Stomach (tissue), 9 donors: ENCODE measurements around the gene LRMDA. TPM values are rescaled to one million over a fixed set of nuclear protein-coding genes. Genes with fewer than 3 reads are reported as not detected.

Source experiments
- DNase-seq, 2 donors: peaks; one replicate each; pipeline versions ENCODE4 v3.0.0 to v3.0.0-alpha.2; 2013 to 2019
- H3K27ac ChIP-seq, 5 donors: fragments of 200-600 bp in 4 of 5; sonication (generic) in 4 of 5; one replicate each; pipeline ENCODE4 v1.5.1; 2013 to 2019; ENCODE audit warnings: mild to moderate bottlenecking in 1 of 5, moderate library complexity in 1 of 5
- H3K27me3 ChIP-seq, 3 donors: fragments of 200-600 bp; sonication (generic); one replicate each; pipeline ENCODE4 v1.5.1; 2017 to 2019; ENCODE audit warnings: mixed run types in 1 of 3
- H3K36me3 ChIP-seq, 4 donors: fragments of 200-600 bp; sonication (generic); 1 replicate in 3 of 4; 2 replicates in 1 of 4; pipeline ENCODE4 v1.5.1; 2016 to 2019
- H3K4me1 ChIP-seq, 4 donors: fragments of 200-600 bp; sonication (generic); one replicate each; pipeline ENCODE4 v1.5.1; 2016 to 2019
- H3K4me3 ChIP-seq, 4 donors: fragments of 200-600 bp; sonication (generic) in 3 of 4; one replicate each; pipeline ENCODE4 v1.5.1; 2016 to 2019; ENCODE audit warnings: mild to moderate bottlenecking in 1 of 4
- H3K9me3 ChIP-seq, 4 donors: fragments of 200-600 bp; sonication (generic); one replicate each; pipeline ENCODE4 v1.5.1; 2016 to 2019
- EP300 ChIP-seq: sonication (generic); formaldehyde crosslinking; IDR thresholded peaks from one replicate; pipeline ENCODE4 v1.6.1; 2017; ENCODE audit warnings: antibody characterized with exemption
- POLR2A ChIP-seq, 4 donors: fragments of 450-650 bp; IDR thresholded peaks; one replicate each; pipeline ENCODE4 v1.6.1; 2016; ENCODE audit warnings: antibody characterized with exemption in 4 of 4, control low read depth in 2 of 4, mild to moderate bottlenecking in 1 of 4, moderate library complexity in 1 of 4
- POLR2AphosphoS5 ChIP-seq, 3 donors: sonication (generic); formaldehyde crosslinking; IDR thresholded peaks; one replicate each; pipeline ENCODE4 v1.6.1; 2016; ENCODE audit warnings: antibody characterized with exemption in 3 of 3
- WGBS, 5 donors: extraction: QIAGEN DNeasy Blood & Tissue Kit in 3 of 5; methylation state at CpG; one replicate each; pipeline versions ENCODE4 v1.1.5 to v1.1.7; 2013 to 2018; 5-methylcytosine and 5-hydroxymethylcytosine counted together
- intact Hi-C: fragments of 100-400 bp; cut with DNase I; formaldehyde crosslinking; loops from one replicate; pipeline ENCODE4 v1.15.1; 2023; ENCODE audit warnings: low total_unique reads
- polyA plus RNA-seq, 3 donors: library from polyadenylated mRNA; stranded (reverse); fragments of 200-250 nt; gene quantifications; one replicate each; pipeline ENCODE4 v1.2.3, GENCODE V29; 2013
- total RNA-seq, 5 donors: library from RNA; depleted of rRNA; stranded (reverse); fragments of >200 nt; gene quantifications; one replicate each; pipeline versions ENCODE4 v1.1.0 to v1.2.3, GENCODE V29; 2014 to 2016
- TF ChIP-seq, protein P1 (sequence below), 7 experiments: fragments of 450-650 bp in 4 of 7; fragments of 200-600 bp in 3 of 7; sonication (generic) in 3 of 7; IDR thresholded peaks; one replicate each; pipeline ENCODE4 v1.5.1; 2016 to 2019; ENCODE audit warnings: antibody characterized with exemption in 7 of 7, control low read depth in 2 of 7, mild to moderate bottlenecking in 1 of 7
- donor health status: healthy with polysubstance abuse.
- donor health status: Bipolar disorder and iron deficiency.
- donor health status: healthy.

Gene LRMDA
- total and polyA plus RNA-seq, 8 donors: 1.3 to 30.2 (median 13.6) TPM; not detected in 1

DNA sequence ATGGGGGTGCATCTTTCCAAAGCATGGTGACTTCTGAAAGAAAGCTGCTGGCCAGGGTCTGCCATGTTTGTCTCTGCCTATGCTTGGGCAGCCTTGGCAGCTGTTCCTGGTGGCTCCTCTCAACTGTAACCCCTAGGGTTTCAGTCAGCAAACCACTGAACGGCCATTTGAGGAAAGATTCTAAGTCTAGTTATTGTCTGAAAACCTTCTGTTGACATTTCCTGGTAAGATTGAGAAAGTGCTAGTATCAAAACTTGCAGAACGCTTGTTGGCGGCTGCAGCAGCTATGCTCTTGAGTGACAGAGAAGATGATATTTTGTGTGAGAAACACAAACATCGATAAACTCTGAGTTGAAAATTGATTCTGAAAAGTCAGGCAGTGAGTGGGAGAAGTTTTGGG lies 523.1 kb downstream of the LRMDA start:
- TF ChIP-seq, protein P1, sequence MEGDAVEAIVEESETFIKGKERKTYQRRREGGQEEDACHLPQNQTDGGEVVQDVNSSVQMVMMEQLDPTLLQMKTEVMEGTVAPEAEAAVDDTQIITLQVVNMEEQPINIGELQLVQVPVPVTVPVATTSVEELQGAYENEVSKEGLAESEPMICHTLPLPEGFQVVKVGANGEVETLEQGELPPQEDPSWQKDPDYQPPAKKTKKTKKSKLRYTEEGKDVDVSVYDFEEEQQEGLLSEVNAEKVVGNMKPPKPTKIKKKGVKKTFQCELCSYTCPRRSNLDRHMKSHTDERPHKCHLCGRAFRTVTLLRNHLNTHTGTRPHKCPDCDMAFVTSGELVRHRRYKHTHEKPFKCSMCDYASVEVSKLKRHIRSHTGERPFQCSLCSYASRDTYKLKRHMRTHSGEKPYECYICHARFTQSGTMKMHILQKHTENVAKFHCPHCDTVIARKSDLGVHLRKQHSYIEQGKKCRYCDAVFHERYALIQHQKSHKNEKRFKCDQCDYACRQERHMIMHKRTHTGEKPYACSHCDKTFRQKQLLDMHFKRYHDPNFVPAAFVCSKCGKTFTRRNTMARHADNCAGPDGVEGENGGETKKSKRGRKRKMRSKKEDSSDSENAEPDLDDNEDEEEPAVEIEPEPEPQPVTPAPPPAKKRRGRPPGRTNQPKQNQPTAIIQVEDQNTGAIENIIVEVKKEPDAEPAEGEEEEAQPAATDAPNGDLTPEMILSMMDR (IDR thresholded peaks at IDR 0.05): no peak
- TF ChIP-seq EP300 (no peak), POLR2AphosphoS5 (IDR thresholded peaks at IDR 0.05) (no peak), POLR2A (IDR thresholded peaks at IDR 0.05) (no peak)
- intact Hi-C loops: no loop called here
- no peaks in the 10 kb centered on the region for H3K36me3 ChIP-seq
- H3K4me3 ChIP-seq: no peak overlapping the region
- H3K9me3 ChIP-seq: no peaks in the 10 kb centered on the region
- no peak for DNase-seq
- no peaks in the 10 kb centered on the region for H3K4me1 ChIP-seq
- no peaks in the 10 kb centered on the region for H3K27me3 ChIP-seq
- H3K27ac ChIP-seq: no peak overlapping the region
- 55 to 73% (median 61%) methylated on average over 4 of the region's 4 CpGs for WGBS, 5 donors

DNA sequence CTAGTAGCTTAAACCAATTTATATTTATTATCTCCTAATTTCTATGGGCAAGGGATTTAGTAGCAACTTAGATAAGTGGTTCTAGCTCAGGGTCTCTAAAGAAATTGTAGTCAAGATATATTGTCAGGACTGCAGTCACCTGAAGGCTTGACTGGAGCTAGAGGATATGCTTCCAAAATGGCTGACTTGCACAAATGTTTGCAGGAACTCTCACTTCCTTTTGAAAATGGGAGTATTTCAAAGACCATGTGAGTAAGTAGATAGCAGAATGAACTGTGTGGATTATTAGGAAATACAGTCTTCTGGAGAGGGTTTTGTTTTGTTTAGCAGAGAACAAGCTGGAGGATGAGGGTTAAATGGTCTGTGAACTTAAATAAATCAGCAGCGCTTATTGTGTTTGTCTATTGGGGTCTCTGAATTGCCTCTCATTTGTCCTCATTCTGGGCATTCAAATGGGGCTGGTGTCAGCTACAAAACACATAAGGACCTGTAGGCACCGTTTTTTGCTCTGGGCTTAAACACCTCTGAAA lies 524.6 kb downstream of the LRMDA start:
- Histone ChIP-seq H3K36me3 (no peaks in the 10 kb centered on the region), H3K4me1 (no peaks in the 10 kb centered on the region), H3K9me3 (no peaks in the 10 kb centered on the region), H3K27ac (no peak overlapping the region), H3K4me3 (no peak overlapping the region), H3K27me3 (no peaks in the 10 kb centered on the region)
- no peak for TF ChIP-seq EP300
- no peak for TF ChIP-seq POLR2AphosphoS5 (IDR thresholded peaks at IDR 0.05)
- WGBS, 5 donors: 73 to 91% (median 82%) methylated on average over 2 of the region's 2 CpGs
- no peak for DNase-seq
- intact Hi-C loops: no loop called here

DNA sequence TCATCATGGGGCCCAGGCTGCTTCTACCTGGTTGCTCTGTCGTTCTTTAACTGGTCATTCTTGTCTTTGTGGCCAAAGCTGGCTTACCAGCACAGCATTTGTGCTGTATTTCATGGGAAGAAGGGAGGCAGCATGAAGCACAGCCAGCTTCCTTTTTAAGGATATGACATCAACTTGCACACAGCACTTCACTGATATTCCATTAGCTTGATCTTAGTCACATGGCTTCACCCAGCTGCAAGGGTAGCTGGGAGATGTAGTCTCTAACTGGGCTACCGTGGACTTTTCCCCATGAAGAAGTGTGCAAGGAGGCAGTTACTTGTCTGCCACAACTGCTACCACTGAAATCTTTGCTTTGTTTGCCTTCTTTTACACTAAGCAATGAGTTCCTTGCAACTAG lies 525.2 kb downstream of the LRMDA start:
- WGBS, 5 donors: 91 to 97% (median 93%) methylated on average over 2 of the region's 2 CpGs
- H3K9me3 ChIP-seq: no peaks in the 10 kb centered on the region
- H3K4me1 ChIP-seq: no peaks in the 10 kb centered on the region
- H3K27me3 ChIP-seq: no peaks in the 10 kb centered on the region
- no peak for DNase-seq
- H3K4me3 ChIP-seq: no peak overlapping the region
- TF ChIP-seq POLR2AphosphoS5 (IDR thresholded peaks at IDR 0.05) (no peak), EP300 (no peak), POLR2A (IDR thresholded peaks at IDR 0.05) (no peak)
- TF ChIP-seq, protein P1 (IDR thresholded peaks at IDR 0.05): no peak
- no peak overlapping the region for H3K27ac ChIP-seq
- intact Hi-C loops: no loop called here
- no peaks in the 10 kb centered on the region for H3K36me3 ChIP-seq

DNA sequence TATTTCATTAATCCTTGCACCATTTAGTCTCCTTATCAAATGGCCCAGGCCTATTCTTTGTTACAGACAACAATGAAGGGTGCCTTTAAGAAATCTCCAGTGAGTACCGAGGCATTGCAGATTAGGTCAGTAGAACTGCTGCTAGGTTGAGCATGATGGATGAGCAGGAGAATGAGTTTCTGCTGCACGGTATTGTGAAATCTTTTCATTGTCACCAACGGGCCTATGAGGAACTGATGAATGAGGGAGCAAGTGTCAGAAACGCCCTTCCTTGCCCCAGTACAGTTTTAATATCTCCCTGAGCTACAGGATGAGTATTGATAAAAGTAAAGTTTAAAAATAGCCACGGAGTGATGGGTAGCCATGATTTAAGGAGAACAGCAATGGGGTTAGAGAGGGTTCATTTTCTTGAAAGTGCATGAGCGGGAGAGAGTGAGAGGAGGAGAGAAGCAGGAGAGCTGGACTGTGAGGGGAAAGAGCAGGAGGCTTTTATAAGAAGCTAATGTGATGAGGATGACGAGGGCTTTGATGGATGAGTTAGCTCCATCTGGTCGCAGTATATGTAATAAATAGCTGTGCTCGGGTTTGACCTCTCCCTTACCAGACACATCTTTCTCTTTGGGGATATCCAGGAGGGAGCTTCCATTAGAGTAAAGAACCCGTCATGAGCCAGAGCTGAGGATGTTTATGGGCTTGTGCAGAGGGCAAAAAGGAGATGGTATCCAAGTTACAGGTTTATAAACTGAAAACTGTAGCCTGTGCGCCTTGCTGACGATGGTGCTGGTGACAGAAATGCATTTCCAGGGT lies 526.1 kb downstream of the LRMDA start:
- peak in 1 of 2 donors; percentile 43 for DNase-seq

More for the DNA sequence above, 526.1 kb downstream of the LRMDA start:
- no peaks in the 10 kb centered on the region for H3K9me3 ChIP-seq
- H3K27ac ChIP-seq: no peak overlapping the region
- WGBS, 5 donors: 68 to 85% (median 72%) methylated on average over 12 of the region's 12 CpGs
- H3K4me1 ChIP-seq: no peaks in the 10 kb centered on the region
- no peak overlapping the region for H3K4me3 ChIP-seq
- H3K36me3 ChIP-seq: no peaks in the 10 kb centered on the region
- H3K27me3 ChIP-seq: no peaks in the 10 kb centered on the region
- TF ChIP-seq POLR2A (IDR thresholded peaks at IDR 0.05) (no peak), POLR2AphosphoS5 (IDR thresholded peaks at IDR 0.05) (no peak), EP300 (no peak)
- TF ChIP-seq, protein P1 (IDR thresholded peaks at IDR 0.05): no peak
- intact Hi-C loops: no loop called here
